HG03097 (cell line): ENCODE measurements around the gene SAXO2.
"Not testable (repeated sequence)": the region's sequence is repeated elsewhere in the genome, so short reads cannot be mapped to it uniquely, and the experiment has no call there.

ENCODE experiments used
- ATAC-seq: cut with Tn5 transposase; IDR thresholded peaks from one replicate; pipeline ENCODE4 v1.9.1; 2021; ENCODE audit not compliant: unreplicated experiment, low FRiP score

The SAXO2 gene

GRCh38 chr15:82282386-82282785, 19.8 kb downstream of the SAXO2 start:
- not testable (repeated sequence) for ATAC-seq

- ATAC-seq: not testable (repeated sequence)
Observed at GRCh38 chr15:82284381-82284780, 21.8 kb downstream of the SAXO2 start.

GRCh38 chr15:82286475-82286874, 23.9 kb downstream of the SAXO2 start:
- peak; percentile 85 for ATAC-seq

- not testable (repeated sequence) for ATAC-seq
Observed at GRCh38 chr15:82288202-82288601, 25.6 kb downstream of the SAXO2 start.

- ATAC-seq: no peak
Observed at GRCh38 chr15:82292271-82292670, 29.7 kb downstream of the SAXO2 start.

- ATAC-seq: no peak
Observed at GRCh38 chr15:82294061-82294690, 31.6 kb downstream of the SAXO2 start.

- no peak for ATAC-seq
Observed at GRCh38 chr15:82297546-82297945, 34.9 kb downstream of the SAXO2 start.

GRCh38 chr15:82298032-82298431, 35.4 kb downstream of the SAXO2 start:
- no peak for ATAC-seq

GRCh38 chr15:82298520-82298919, 35.9 kb downstream of the SAXO2 start:
- no peak for ATAC-seq

- ATAC-seq: not testable (repeated sequence)
Observed at GRCh38 chr15:82299511-82299914, 36.9 kb downstream of the SAXO2 start.

GRCh38 chr15:82300326-82300725, 37.7 kb downstream of the SAXO2 start:
- ATAC-seq: not testable (repeated sequence)

- ATAC-seq: no peak
Observed at GRCh38 chr15:82300883-82301282, 38.3 kb downstream of the SAXO2 start.

GRCh38 chr15:82301296-82302016, 38.8 kb downstream of the SAXO2 start:
- ATAC-seq: no peak

- no peak for ATAC-seq
Observed at GRCh38 chr15:82303956-82304777, 41.5 kb downstream of the SAXO2 start.

GRCh38 chr15:82304778-82305090, 42.1 kb downstream of the SAXO2 start:
- ATAC-seq: no peak

- no peak for ATAC-seq
Observed at GRCh38 chr15:82305621-82306048, 43.0 kb downstream of the SAXO2 start.

GRCh38 chr15:82306791-82307713, 44.4 kb downstream of the SAXO2 start:
- no peak for ATAC-seq

- no peak for ATAC-seq
Observed at GRCh38 chr15:82307714-82308081, 45.1 kb downstream of the SAXO2 start.

- no peak for ATAC-seq
Observed at GRCh38 chr15:82309802-82310201, 47.2 kb downstream of the SAXO2 start.

- ATAC-seq: not testable (repeated sequence)
Observed at GRCh38 chr15:82311321-82311720, 48.7 kb downstream of the SAXO2 start.
